HG03558 (cell line): ENCODE data around the gene PLXDC1.
"Not testable (repeated sequence)": the region's sequence is repeated elsewhere in the genome, so short reads cannot be mapped to it uniquely, and the experiment has no call there.

Experiments
- ATAC-seq: cut with Tn5 transposase; IDR thresholded peaks from one replicate; pipeline ENCODE4 v1.9.1; 2021; ENCODE audit warnings: moderate number of reproducible peaks; ENCODE audit not compliant: unreplicated experiment; ENCODE audit errors: extremely low read depth

PLXDC1 gene

GRCh38 chr17:39026346-39026745, 125.1 kb downstream of the PLXDC1 start:
- ATAC-seq: not testable (repeated sequence)

DNA sequence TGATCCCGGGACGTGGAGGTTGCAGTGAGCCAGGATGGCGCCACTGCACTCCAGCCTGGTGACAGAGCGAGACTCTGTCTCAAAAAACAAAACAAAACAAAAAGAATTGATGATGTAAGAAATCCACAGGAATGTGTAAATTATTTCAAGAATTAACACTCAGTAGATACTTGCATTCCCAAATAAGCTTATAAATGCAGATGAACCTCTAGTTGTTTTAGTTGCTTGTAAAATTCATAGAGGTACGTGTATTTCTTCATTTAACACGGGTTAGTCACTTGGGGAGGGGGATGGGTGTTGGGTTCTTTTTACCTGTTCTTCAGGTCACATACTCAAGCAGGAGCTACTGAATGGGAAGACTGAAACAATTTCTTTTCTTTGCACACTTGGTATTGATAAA, 128.5 kb downstream of the PLXDC1 start:
- ATAC-seq: no peak

GRCh38 chr17:39020037-39020436, 131.4 kb downstream of the PLXDC1 start:
- not testable (repeated sequence) for ATAC-seq

DNA sequence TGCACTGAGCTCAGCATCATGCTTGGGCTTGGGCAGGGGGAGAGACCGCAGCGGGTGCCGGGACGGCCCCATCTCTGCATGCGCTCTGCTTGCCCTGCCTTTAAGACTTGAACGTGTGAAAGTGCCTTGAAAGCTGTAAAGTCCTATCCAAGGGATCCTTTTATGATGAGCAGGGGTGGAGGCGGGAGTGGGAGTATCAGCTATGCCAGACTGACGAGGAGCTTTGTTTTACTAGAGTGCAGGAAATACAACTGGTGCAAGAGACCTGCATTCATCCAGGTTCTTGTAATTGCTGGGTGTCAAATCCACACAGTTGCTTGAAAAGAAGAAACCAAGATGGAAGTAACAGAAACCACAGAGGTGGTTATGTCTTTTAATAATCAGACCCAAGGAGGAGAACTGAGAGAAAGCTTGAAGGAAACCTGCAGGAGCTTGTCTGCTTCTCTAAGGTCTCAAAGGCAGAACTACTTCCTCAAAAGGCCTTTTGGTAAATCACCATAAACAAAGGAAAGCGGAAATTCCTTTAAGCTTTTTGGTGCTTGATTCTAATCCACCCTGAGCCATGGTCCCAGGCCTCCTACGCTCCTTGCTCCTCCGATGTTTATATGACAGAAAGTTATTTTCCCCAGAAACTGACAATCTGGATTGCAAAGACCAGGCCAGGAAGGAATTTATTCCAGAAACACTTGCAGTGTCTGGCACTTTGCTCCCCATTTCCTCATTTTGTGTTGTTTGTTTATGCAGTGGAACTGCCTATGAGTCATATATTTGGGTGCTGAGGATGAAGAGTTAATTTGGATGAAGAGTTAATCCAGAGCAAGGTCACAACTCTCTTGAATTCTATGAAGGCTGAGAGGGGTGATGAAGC, 132.9 kb downstream of the PLXDC1 start:
- ATAC-seq: no peak

- ATAC-seq: no peak
Observed at GRCh38 chr17:39016193-39017153, 135.0 kb downstream of the PLXDC1 start.

GRCh38 chr17:39015546-39015935, 135.9 kb downstream of the PLXDC1 start:
- ATAC-seq: no peak

DNA sequence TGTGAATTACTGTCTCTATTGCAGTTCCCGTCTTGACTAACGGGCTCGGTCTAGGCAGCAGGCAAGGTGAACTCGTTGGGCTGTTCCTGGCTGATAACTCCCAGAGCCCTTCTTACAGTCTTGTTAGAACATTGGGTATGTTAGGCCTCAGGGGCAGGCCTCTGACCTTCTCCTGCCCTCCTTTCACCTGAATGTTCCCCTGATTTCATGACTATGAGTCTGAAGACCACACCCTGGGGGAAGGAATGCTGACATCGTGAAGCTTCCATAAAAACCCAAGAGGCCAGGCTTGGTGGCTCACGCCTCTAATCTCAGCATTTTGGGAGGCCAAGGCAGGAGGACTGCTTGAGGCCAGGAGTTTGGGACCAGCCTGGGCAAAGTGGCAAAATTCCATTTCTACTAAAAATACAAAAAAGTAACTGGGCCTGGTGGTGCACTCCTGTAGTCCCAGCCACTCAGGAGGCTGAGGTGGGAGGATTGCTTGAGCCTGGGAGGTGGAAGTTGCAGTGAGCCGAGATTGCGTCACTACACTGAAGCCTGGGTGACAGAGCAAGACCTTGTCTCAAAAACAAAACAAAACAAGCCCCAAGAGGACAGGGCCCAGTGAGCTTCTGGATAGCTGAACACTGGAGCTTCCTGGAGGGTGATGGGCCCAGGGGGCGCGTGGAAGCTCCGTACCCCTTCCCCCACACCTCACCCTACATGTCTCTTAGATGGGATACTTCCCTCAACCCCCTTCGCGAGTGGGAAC, 136.5 kb downstream of the PLXDC1 start:
- ATAC-seq: no peak

DNA sequence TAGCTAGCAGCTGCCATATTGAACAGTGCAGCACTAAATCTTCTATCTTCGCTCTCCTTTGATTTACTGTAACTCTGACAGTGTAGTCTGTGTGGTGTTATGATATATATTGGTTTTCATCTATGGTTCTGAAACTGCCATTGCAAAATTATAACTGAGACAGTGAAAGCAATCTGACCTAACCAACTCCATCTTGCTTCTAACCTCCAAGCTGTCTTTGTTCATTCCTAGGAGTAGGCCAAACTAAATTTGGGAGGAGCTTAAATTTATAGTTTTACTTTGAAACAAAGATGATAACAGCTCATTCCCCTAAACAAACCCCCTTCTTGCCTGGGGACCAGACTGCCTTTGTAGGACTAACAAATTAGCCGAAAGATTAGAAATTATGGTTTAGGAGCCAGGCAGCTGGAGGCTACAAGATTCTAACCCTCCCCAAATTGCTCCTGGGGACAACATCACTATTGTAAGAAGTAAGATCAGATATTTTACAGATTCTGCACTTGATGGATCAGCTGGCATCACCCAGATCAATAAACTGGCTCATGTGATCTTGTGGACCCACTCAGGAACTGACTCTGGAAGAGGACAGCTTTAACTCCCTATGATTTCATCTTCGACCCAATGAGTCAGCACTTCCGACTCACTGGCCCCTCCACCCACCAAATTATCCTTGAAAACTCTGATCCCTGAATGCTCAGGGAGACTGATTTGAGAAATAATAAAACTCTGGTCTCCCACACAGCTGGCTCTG, 137.2 kb downstream of the PLXDC1 start:
- no peak for ATAC-seq
